Lower leg skin (tissue), 3 donors: Measurements from ENCODE around the gene ENTR1.

Source experiments
- POLR2A ChIP-seq, 2 donors: fragments of 450-650 bp; IDR thresholded peaks; one replicate each; pipeline ENCODE4 v1.6.1; 2016 to 2017; ENCODE audit warnings: antibody characterized with exemption in 2 of 2, mild to moderate bottlenecking in 1 of 2, moderate library complexity in 1 of 2
- TF ChIP-seq, protein P1 (sequence below), 3 donors: fragments of 450-650 bp; IDR thresholded peaks; one replicate each; pipeline ENCODE4 v1.5.1; 2016; ENCODE audit warnings: antibody characterized with exemption in 3 of 3, mild to moderate bottlenecking in 3 of 3, moderate library complexity in 2 of 3

- TF ChIP-seq, protein P1, sequence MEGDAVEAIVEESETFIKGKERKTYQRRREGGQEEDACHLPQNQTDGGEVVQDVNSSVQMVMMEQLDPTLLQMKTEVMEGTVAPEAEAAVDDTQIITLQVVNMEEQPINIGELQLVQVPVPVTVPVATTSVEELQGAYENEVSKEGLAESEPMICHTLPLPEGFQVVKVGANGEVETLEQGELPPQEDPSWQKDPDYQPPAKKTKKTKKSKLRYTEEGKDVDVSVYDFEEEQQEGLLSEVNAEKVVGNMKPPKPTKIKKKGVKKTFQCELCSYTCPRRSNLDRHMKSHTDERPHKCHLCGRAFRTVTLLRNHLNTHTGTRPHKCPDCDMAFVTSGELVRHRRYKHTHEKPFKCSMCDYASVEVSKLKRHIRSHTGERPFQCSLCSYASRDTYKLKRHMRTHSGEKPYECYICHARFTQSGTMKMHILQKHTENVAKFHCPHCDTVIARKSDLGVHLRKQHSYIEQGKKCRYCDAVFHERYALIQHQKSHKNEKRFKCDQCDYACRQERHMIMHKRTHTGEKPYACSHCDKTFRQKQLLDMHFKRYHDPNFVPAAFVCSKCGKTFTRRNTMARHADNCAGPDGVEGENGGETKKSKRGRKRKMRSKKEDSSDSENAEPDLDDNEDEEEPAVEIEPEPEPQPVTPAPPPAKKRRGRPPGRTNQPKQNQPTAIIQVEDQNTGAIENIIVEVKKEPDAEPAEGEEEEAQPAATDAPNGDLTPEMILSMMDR (IDR thresholded peaks at IDR 0.05) = no peak
- TF ChIP-seq POLR2A (IDR thresholded peaks at IDR 0.05) = no peak
Observed at GRCh38 chr9:136443087-136443486, 32.7 kb upstream of the ENTR1 start.
